22Rv1 (cell line): ENCODE results near the gene BABAM2.

Experiments used
- CTCF ChIP-seq: fragments of 450-650 bp; IDR thresholded peaks from 2 replicates; pipeline ENCODE4 v1.5.1; 2017; ENCODE audit warnings: mild to moderate bottlenecking
- ZFX ChIP-seq: fragments of 450-650 bp; IDR thresholded peaks from 2 replicates; pipeline ENCODE4 v1.6.1; 2017; ENCODE audit warnings: antibody characterized with exemption, borderline replicate concordance

DNA sequence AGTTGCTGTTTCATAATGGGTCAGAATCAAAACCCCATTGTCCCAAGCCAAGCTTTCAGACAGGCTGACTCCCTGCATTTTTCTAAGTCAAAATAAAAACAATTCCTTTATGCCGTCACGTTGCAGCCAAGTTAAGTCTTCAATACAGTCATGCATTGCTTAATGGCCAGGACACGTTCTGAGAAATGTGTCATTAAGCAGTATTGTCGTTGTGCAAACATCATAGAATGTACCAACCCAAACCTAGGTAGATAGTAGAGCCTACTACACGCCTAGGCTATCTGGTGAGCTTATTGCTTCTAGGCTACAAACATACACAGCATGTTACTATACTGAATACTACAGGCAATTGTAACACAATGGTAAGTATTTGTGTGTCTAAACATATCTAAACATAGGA is 341.8 kb downstream of the BABAM2 start:
- no peak for TF ChIP-seq CTCF
- no peak for TF ChIP-seq ZFX
